Smooth muscle cell of the umbilical artery (primary cell): ENCODE results near the gene TOB1. TPM values are rescaled to one million over a fixed set of nuclear protein-coding genes. Genes with fewer than 3 reads are reported as not detected.

Experiments
- total RNA-seq: library from RNA; depleted of rRNA; stranded (reverse); fragments of >200 nt; gene quantifications from 2 replicates; pipeline ENCODE4 v1.2.3, GENCODE V29; 2014

TOB1 gene, protein sequence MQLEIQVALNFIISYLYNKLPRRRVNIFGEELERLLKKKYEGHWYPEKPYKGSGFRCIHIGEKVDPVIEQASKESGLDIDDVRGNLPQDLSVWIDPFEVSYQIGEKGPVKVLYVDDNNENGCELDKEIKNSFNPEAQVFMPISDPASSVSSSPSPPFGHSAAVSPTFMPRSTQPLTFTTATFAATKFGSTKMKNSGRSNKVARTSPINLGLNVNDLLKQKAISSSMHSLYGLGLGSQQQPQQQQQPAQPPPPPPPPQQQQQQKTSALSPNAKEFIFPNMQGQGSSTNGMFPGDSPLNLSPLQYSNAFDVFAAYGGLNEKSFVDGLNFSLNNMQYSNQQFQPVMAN
- total RNA-seq: 8.7 and 11.3 TPM in 2 replicates

DNA sequence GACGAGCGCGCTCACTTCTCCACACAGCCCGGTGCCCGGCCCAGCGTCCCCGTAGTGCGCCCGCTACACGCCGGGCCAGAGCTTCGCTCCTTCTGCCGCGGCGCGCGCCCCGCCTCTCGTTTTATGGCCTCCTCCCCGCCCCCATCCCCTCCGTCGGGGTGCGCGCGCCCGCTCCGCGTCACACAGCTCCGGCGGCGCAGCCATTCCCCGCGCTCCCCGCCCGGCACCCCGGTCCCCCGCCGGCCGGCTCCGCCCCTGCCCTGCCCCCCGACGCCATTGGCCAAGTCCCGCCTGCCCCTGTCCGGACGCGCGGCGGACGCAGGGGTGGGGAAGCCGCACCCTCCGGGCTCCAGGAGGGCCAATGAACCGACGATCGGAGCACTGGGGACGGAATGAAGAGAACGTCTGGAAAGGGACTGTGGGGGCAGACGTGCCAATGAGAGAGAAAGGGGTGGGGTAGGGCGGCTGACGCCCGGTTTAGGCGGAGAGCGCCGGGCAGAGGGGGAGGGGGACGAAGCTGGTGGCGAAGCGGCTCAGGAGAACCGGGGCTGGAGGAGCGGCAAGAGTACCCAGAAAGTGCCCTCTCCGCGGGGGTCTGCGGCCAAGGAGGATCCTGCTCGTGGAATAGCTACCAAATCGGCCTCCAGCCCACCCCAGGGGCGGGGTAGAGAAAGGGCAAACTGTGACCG, at the start of gene TOB1:
Gene TOB1 (minus strand): TSS at position 94 of the 689 bp plus-strand sequence. CDS start 2,337 bp downstream, outside the sequence.

DNA sequence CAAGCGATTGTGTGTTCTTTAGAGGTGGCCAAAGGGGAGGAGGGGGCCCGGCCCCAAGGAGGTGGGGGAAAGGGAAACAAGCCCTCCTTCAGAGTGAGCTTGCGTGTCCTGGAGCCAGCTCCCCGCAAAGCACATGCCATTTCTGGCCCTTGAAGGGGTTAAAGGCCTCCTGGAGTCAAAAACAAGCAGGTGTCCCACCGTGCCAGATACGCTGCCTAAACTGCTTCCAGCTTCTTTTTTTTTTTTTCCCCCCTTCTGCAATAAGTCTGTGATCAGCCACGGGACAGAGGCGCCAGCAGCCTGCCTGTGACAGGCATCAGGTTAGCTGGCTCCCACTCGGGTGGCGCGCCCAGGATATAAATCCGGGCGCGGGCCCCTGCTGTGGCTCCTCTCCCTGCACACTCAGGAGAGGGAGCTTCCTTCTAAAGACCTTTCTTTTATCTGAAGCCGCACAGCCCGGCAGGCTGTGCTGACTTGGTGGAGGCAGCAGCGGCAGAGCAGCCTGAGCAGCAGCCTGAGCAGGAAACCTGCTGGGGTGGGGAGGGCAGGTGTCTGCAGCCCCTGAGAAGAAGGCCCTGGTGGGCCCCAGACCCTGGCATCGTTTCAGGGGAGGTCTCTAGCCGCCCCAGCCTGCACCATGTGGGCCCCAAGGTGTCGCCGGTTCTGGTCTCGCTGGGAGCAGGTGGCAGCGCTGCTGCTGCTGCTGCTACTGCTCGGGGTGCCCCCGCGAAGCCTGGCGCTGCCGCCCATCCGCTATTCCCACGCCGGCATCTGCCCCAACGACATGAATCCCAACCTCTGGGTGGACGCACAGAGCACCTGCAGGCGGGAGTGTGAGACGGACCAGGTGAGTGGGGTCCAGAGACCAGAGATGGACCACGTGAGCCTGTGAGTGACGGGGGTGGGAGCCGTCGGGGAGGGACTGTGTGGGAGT, 30.6 kb downstream of the TOB1 start, which contains the start of gene WFIKKN2:
Gene WFIKKN2 (plus strand): TSS at position 286 of the 934 bp plus-strand sequence. CDS start 352 bp downstream, at position 638.

Other genes starting within 250 kb of the TOB1 start
- 5.6 and 9.1 TPM in 2 replicates for gene ABCC3, start 231.5 kb downstream of the TOB1 start, total RNA-seq
- gene ANKRD40, start 158.4 kb downstream of the TOB1 start, total RNA-seq: 24.1 and 32.2 TPM in 2 replicates
- 26.8 and 27.6 TPM in 2 replicates for gene LUC7L3, start 146.8 kb downstream of the TOB1 start, total RNA-seq
- gene ANKRD40CL, start 98.8 kb downstream of the TOB1 start, total RNA-seq: not detected in 2 replicates
- gene WFIKKN2, start 30.8 kb downstream of the TOB1 start, total RNA-seq: under 0.01 and 0.09 TPM in 2 replicates